HEK293 (cell line): Measurements from ENCODE around the gene SLC9A9.

ENCODE experiments used
- CTCF ChIA-PET: fragments of 350-600 bp; formaldehyde crosslinking; extraction: SDS; loops from one replicate; lab custom pipeline; 2021; ENCODE audit warnings: antibody characterized with exemption; lab: Yijun Ruan, JAX
- POLR2A ChIA-PET: fragments of 300-600 bp; formaldehyde crosslinking; extraction: SDS; loops from one replicate; lab custom pipeline; 2020; ENCODE audit warnings: antibody characterized with exemption, inconsistent platforms; lab: Yijun Ruan, JAX
- H3K27ac ChIP-seq: fragments of 200-500 bp; sonication (Bioruptor generic); 2 replicates; pipeline ENCODE4 v1.5.1; 2014; ENCODE audit warnings: low read depth, low read length, control low read depth, inconsistent platforms; ENCODE audit errors: extremely low read depth
- H3K36me3 ChIP-seq, 2 experiments: fragments of 200-500 bp in 1 of 2; sonication (Bioruptor generic) in 1 of 2; 1 replicate in 1 of 2; 2 replicates in 1 of 2; pipeline ENCODE4 v1.5.1; 2014 to 2017; ENCODE audit warnings: inconsistent platforms in 2 of 2, low read length in 2 of 2; ENCODE audit not compliant: control insufficient read depth in 2 of 2, insufficient read depth in 1 of 2
- H3K4me1 ChIP-seq: fragments of 200-500 bp; sonication (Bioruptor generic); 2 replicates; pipeline ENCODE4 v1.5.1; 2014; ENCODE audit warnings: mild to moderate bottlenecking, low read length, inconsistent platforms; ENCODE audit not compliant: control insufficient read depth, insufficient read depth
- H3K4me3 ChIP-seq: 2 replicates; pipeline ENCODE4 v1.5.1; 2011; ENCODE audit warnings: low read depth, mild to moderate bottlenecking, control low read depth, low read length, moderate library complexity
- H3K9me3 ChIP-seq: fragments of 200-500 bp; sonication (Bioruptor generic); 2 replicates; pipeline ENCODE4 v1.5.1; 2014; ENCODE audit warnings: low read depth, low read length, inconsistent platforms; ENCODE audit not compliant: control insufficient read depth, insufficient read depth
- GLIS1 ChIP-seq: fragments of 450-650 bp; formaldehyde crosslinking; IDR thresholded peaks from 2 replicates; pipeline ENCODE4 v1.5.1; 2016; ENCODE audit warnings: missing biosample characterization, missing genetic modification characterization
- HIC1 ChIP-seq: fragments of 450-650 bp; formaldehyde crosslinking; IDR thresholded peaks from 2 replicates; pipeline ENCODE4 v1.5.1; 2016; ENCODE audit warnings: missing biosample characterization, missing genetic modification characterization
- OSR2 ChIP-seq: fragments of 450-650 bp; formaldehyde crosslinking; IDR thresholded peaks from 2 replicates; pipeline ENCODE4 v1.5.1; 2016; ENCODE audit warnings: missing biosample characterization, missing genetic modification characterization
- SCRT2 ChIP-seq: fragments of 450-650 bp; formaldehyde crosslinking; IDR thresholded peaks from 2 replicates; pipeline ENCODE4 v1.5.1; 2016; ENCODE audit warnings: missing biosample characterization, missing genetic modification characterization
- SP2 ChIP-seq: fragments of 450-650 bp; formaldehyde crosslinking; IDR thresholded peaks from 2 replicates; pipeline ENCODE4 v1.5.1; 2016; ENCODE audit warnings: missing biosample characterization, missing genetic modification characterization
- ZBTB10 ChIP-seq: fragments of 450-650 bp; formaldehyde crosslinking; IDR thresholded peaks from 2 replicates; pipeline ENCODE4 v1.5.1; 2016; ENCODE audit warnings: missing biosample characterization, missing genetic modification characterization
- ZBTB17 ChIP-seq: fragments of 450-650 bp; formaldehyde crosslinking; IDR thresholded peaks from 2 replicates; pipeline ENCODE4 v1.5.1; 2016; ENCODE audit warnings: missing biosample characterization, missing genetic modification characterization
- ZBTB21 ChIP-seq: fragments of 450-650 bp; formaldehyde crosslinking; IDR thresholded peaks from 2 replicates; pipeline ENCODE4 v1.5.1; 2017; ENCODE audit warnings: missing biosample characterization, missing genetic modification characterization
- ZBTB48 ChIP-seq: fragments of 450-650 bp; formaldehyde crosslinking; IDR thresholded peaks from 2 replicates; pipeline ENCODE4 v1.5.1; 2016; ENCODE audit warnings: missing biosample characterization, missing genetic modification characterization
- ZFP69B ChIP-seq: fragments of 450-650 bp; formaldehyde crosslinking; IDR thresholded peaks from 2 replicates; pipeline ENCODE4 v1.5.1; 2016; ENCODE audit warnings: missing biosample characterization, missing genetic modification characterization
- ZIC2 ChIP-seq: fragments of 450-650 bp; formaldehyde crosslinking; IDR thresholded peaks from 2 replicates; pipeline ENCODE4 v1.5.1; 2016; ENCODE audit warnings: missing biosample characterization, missing genetic modification characterization
- ZNF133 ChIP-seq: fragments of 450-650 bp; formaldehyde crosslinking; IDR thresholded peaks from 2 replicates; pipeline ENCODE4 v1.5.1; 2016; ENCODE audit warnings: missing biosample characterization, missing genetic modification characterization
- ZNF19 ChIP-seq: fragments of 450-650 bp; formaldehyde crosslinking; IDR thresholded peaks from 2 replicates; pipeline ENCODE4; 2016; ENCODE audit warnings: missing biosample characterization, missing genetic modification characterization, low read depth
- ZNF221 ChIP-seq: fragments of 450-650 bp; formaldehyde crosslinking; IDR thresholded peaks from 2 replicates; pipeline ENCODE4 v1.5.1; 2017; ENCODE audit warnings: missing biosample characterization, missing genetic modification characterization, borderline replicate concordance
- ZNF26 ChIP-seq: fragments of 450-650 bp; formaldehyde crosslinking; IDR thresholded peaks from 2 replicates; pipeline ENCODE4 v1.5.1; 2016; ENCODE audit warnings: missing biosample characterization, missing genetic modification characterization
- ZNF266 ChIP-seq: fragments of 450-650 bp; formaldehyde crosslinking; IDR thresholded peaks from 2 replicates; pipeline ENCODE4 v1.5.1; 2016; ENCODE audit warnings: missing biosample characterization, missing genetic modification characterization, low read depth
- ZNF350 ChIP-seq: fragments of 450-650 bp; formaldehyde crosslinking; IDR thresholded peaks from 2 replicates; pipeline ENCODE4 v1.5.0; 2017; ENCODE audit warnings: missing biosample characterization, mild to moderate bottlenecking, missing genetic modification characterization
- ZNF423 ChIP-seq: fragments of 450-650 bp; formaldehyde crosslinking; IDR thresholded peaks from 2 replicates; pipeline ENCODE4 v1.5.1; 2016; ENCODE audit warnings: missing biosample characterization, missing genetic modification characterization
- ZNF530 ChIP-seq: fragments of 450-650 bp; formaldehyde crosslinking; IDR thresholded peaks from 2 replicates; pipeline ENCODE4 v1.5.1; 2016; ENCODE audit warnings: low read depth, missing biosample characterization, missing genetic modification characterization
- ZNF580 ChIP-seq: fragments of 450-650 bp; formaldehyde crosslinking; IDR thresholded peaks from 2 replicates; pipeline ENCODE4 v1.5.1; 2016; ENCODE audit warnings: missing biosample characterization, missing genetic modification characterization
- ZNF585B ChIP-seq: fragments of 450-650 bp; formaldehyde crosslinking; IDR thresholded peaks from 2 replicates; pipeline ENCODE4 v1.5.1; 2016; ENCODE audit warnings: missing biosample characterization, missing genetic modification characterization
- ZNF658 ChIP-seq: fragments of 450-650 bp; formaldehyde crosslinking; IDR thresholded peaks from 2 replicates; pipeline ENCODE4; 2016; ENCODE audit warnings: missing biosample characterization, missing genetic modification characterization
- ZNF660 ChIP-seq: fragments of 450-650 bp; IDR thresholded peaks from 2 replicates; pipeline ENCODE4 v1.5.1; 2018; ENCODE audit warnings: missing biosample characterization, mild to moderate bottlenecking, missing genetic modification characterization
- ZNF670 ChIP-seq: fragments of 450-650 bp; formaldehyde crosslinking; IDR thresholded peaks from 2 replicates; pipeline ENCODE4 v1.5.1; 2016; ENCODE audit warnings: missing biosample characterization, missing genetic modification characterization, low read depth
- ZNF692 ChIP-seq: fragments of 450-650 bp; formaldehyde crosslinking; IDR thresholded peaks from 2 replicates; pipeline ENCODE4 v1.5.1; 2016; ENCODE audit warnings: missing biosample characterization, missing genetic modification characterization
- ZNF707 ChIP-seq: fragments of 450-650 bp; formaldehyde crosslinking; IDR thresholded peaks from 2 replicates; pipeline ENCODE4 v1.5.1; 2016; ENCODE audit warnings: missing biosample characterization, missing genetic modification characterization
- ZNF792 ChIP-seq: fragments of 450-650 bp; formaldehyde crosslinking; IDR thresholded peaks from 2 replicates; pipeline ENCODE4 v1.5.1; 2016; ENCODE audit warnings: missing biosample characterization, missing genetic modification characterization
- ZSCAN30 ChIP-seq: fragments of 450-650 bp; IDR thresholded peaks from 2 replicates; pipeline ENCODE4 v1.5.1; 2018; ENCODE audit warnings: missing biosample characterization, mild to moderate bottlenecking, missing genetic modification characterization, moderate library complexity

The SLC9A9 gene

GRCh38 chr3:143255739-143256138 is 592.5 kb downstream of the SLC9A9 start:
- POLR2A ChIA-PET, result no interaction called here
- Histone ChIP-seq H3K9me3 (no peaks in the 10 kb centered on the region), H3K4me3 (no peak overlapping the region), H3K36me3 (no peaks in the 10 kb centered on the region), H3K4me1 (no peaks in the 10 kb centered on the region), H3K27ac (no peak overlapping the region)
- TF ChIP-seq ZNF133, result no peak
- no peak for TF ChIP-seq HIC1
- no peak for TF ChIP-seq ZNF585B (tag by site-specific recombination)
- no peak for TF ChIP-seq ZNF423
- no peak for TF ChIP-seq ZNF692 (tag by site-specific recombination)
- no peak for TF ChIP-seq ZNF26
- CTCF ChIA-PET, result no interaction called here

- Histone ChIP-seq H3K4me1 (no peaks in the 10 kb centered on the region), H3K27ac (no peak overlapping the region), H3K4me3 (no peak overlapping the region), H3K9me3 (no peaks in the 10 kb centered on the region), H3K36me3 (no peaks in the 10 kb centered on the region)
- ChIA-PET CTCF (no interaction called here), POLR2A (no interaction called here)
- no peak for TF ChIP-seq ZNF350 (tag by site-specific recombination)
- no peak for TF ChIP-seq ZNF707 (tag by site-specific recombination)
- TF ChIP-seq GLIS1 (tag by site-specific recombination), result no peak
- TF ChIP-seq ZFP69B (tag by site-specific recombination), result no peak
These were observed 595.3 kb downstream of the SLC9A9 start for GRCh38 chr3:143252931-143253330.

GRCh38 chr3:143249014-143249413 is 599.3 kb downstream of the SLC9A9 start:
- Histone ChIP-seq H3K9me3 (no peaks in the 10 kb centered on the region), H3K4me1 (no peaks in the 10 kb centered on the region), H3K4me3 (no peak overlapping the region), H3K27ac (no peak overlapping the region)
- POLR2A ChIA-PET, result no interaction called here
- TF ChIP-seq ZNF658 (tag by site-specific recombination) (no peak), ZNF221 (tag by site-specific recombination) (no peak), ZNF660 (tag by site-specific recombination) (no peak), ZNF792 (tag by site-specific recombination) (no peak), OSR2 (tag by site-specific recombination) (no peak), ZBTB48 (tag by site-specific recombination) (no peak), ZBTB21 (tag by site-specific recombination) (no peak), SP2 (tag by site-specific recombination) (no peak), ZBTB10 (tag by site-specific recombination) (no peak), ZBTB17 (tag by site-specific recombination) (no peak), ZNF266 (tag by site-specific recombination) (no peak), ZIC2 (tag by site-specific recombination) (no peak), ZNF580 (tag by site-specific recombination) (no peak), ZSCAN30 (tag by site-specific recombination) (no peak), ZNF670 (tag by site-specific recombination) (no peak), ZNF530 (tag by site-specific recombination) (no peak), SCRT2 (no peak), ZNF19 (tag by site-specific recombination) (no peak)
- TF ChIP-seq, all 188 proteins: peak for 0
- CTCF ChIA-PET, result no interaction called here
- no peaks in the 10 kb centered on the region for H3K36me3 ChIP-seq
